Endothelial cell of umbilical vein (primary cell): ENCODE results near the gene CDIPT.

ENCODE experiments used
- CTCF ChIP-seq, 2 donors: IDR thresholded peaks; 1 replicate in 1 of 2; 2 replicates in 1 of 2; pipeline ENCODE4 v1.5.1; 2011; ENCODE audit warnings: low read length in 2 of 2, mild to moderate bottlenecking in 2 of 2, moderate library complexity in 2 of 2, control low read depth in 1 of 2, inconsistent platforms in 1 of 2, low read depth in 1 of 2; ENCODE audit not compliant: insufficient read depth in 1 of 2; ENCODE audit errors: extremely low read depth in 1 of 2
- FOS ChIP-seq: IDR thresholded peaks from 2 replicates; pipeline ENCODE4 v1.6.1; 2011; ENCODE audit warnings: mild to moderate bottlenecking, low read length, moderate library complexity, borderline replicate concordance; ENCODE audit not compliant: insufficient read depth
- JUN ChIP-seq: IDR thresholded peaks from 2 replicates; pipeline ENCODE4 v1.6.1; 2011; ENCODE audit warnings: borderline replicate concordance, low read depth; ENCODE audit not compliant: insufficient read length, insufficient read depth
- MAX ChIP-seq: IDR thresholded peaks from 2 replicates; pipeline ENCODE4 v1.6.1; 2011; ENCODE audit not compliant: insufficient read depth, insufficient read length
- POLR2A ChIP-seq: IDR thresholded peaks from 2 replicates; pipeline ENCODE4 v1.6.1; 2012; ENCODE audit warnings: low read depth, mild to moderate bottlenecking, control low read depth, low read length
- POLR2AphosphoS5 ChIP-seq: IDR thresholded peaks from 2 replicates; pipeline ENCODE4 v1.6.1; 2012; ENCODE audit warnings: low read depth, mild to moderate bottlenecking, control low read depth, low read length, moderate library complexity; ENCODE audit not compliant: insufficient read depth

- TF ChIP-seq CTCF (IDR thresholded peaks at IDR 0.05; ENCODE audit: extremely low read depth in 1 of 2, insufficient read depth in 1 of 2, low read depth in 1 of 2, low read length in 2 of 2) (peak; percentile 83 to 97), POLR2A (no peak), FOS (no peak), POLR2AphosphoS5 (no peak), JUN (no peak), MAX (no peak)
These were observed 14.4 kb downstream of the CDIPT start for GRCh38 chr16:29848420-29849297.
